GM21737 (cell line): ENCODE results near the gene SLC47A2.

Experiments
- ATAC-seq: cut with Tn5 transposase; IDR thresholded peaks from one replicate; pipeline ENCODE4 v1.9.1; 2021; ENCODE audit warnings: mild to moderate bottlenecking, moderate library complexity; ENCODE audit not compliant: unreplicated experiment

The SLC47A2 gene

DNA sequence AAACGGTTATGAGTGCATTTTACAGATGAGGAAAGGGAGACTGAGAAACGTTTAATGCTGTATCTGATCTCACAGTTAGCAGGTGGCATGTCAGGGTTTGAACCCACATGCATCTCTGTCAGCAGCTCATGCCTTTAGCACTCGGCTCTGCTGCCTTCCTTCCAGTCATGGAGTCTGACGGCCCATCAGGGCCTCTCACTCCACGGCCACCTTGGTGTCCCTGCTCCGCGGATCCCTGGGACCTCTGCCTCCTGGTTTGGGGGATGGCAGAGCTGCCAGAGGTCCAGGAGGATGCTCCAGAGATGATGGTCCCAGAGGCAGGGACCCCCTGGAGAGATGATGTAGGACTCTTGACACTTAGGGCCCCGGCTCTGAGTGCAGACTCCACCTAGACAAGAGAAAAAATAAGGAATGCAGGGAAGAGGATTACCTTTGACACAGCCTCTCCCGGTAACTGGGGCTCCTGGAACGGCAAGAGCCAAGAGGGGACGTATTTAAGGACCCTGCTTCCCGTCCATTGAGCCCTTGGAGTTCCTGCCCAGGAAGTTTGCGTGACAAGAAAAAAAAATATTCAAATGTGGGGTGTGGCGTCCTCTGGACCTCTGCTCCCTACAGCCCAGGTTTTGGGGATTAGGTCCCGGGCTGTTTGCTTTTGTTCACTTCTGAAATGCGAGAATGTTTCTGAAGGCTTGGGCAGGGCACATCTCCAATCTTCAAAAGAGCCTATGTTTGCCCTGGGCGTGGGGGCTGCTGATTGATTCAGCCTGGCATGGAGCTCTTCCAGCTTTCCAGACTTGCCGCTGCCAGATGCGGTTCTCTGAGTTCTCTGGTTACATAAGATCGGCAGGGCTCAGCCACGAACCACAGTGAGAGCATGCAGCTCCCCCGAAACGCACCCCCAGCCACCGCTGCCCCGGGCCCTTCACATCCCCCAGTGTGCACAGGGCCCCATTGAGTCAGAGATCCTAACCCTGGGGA, 31.7 kb upstream of the SLC47A2 start, which contains the start of gene ALDH3A1:
Gene ALDH3A1 (minus strand): TSS at position 470 of the 978 bp plus-strand sequence. CDS start 3,169 bp downstream, outside the sequence.
- ATAC-seq, result no peak

DNA sequence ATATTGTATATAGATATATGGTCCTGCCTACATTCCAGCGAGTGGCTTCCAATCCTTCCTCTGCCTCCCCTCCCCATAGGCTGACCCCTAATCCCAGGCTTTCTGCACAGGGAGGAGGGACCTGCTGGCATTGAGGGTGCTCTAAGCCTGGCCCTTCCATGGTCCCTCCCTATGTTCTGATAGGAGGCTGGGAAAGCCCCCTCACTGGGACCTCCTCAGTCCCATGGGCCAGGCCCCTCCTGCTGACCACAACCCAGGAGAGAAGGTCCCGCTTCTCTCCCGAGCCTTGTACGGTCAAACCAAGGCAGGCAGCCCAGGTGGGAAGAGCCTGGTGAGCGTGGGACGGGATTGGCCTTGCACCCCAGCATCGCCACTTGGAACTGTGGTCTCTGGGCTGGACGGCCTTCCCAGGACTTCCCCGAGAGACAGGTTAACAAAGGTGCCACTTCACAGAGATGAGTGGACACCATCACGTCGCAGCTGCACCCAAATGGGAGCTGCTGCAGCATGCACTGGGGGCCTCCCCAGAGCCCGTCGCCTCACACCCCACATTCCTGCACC, 30.9 kb upstream of the SLC47A2 start:
- no peak for ATAC-seq

DNA sequence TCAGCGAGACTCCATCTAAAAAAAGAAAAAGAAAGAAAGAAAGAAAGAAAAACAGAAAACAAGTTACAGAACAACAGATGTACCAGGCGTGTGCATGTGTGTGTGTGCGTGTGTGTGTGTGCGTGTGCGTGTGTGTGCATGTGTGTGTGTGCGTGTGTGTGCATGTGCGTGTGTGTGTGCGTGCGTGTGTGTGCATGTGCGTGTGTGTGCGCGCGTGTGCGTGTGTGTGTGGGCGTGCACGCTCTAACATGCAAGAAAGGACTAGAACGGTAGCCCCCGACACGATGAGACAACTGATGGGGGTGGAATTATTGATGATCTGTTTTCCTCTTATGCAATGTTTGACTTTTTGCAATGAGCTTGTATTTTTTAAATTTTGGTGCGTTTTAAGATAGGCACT, 30.1 kb upstream of the SLC47A2 start:
- ATAC-seq, result no peak

DNA sequence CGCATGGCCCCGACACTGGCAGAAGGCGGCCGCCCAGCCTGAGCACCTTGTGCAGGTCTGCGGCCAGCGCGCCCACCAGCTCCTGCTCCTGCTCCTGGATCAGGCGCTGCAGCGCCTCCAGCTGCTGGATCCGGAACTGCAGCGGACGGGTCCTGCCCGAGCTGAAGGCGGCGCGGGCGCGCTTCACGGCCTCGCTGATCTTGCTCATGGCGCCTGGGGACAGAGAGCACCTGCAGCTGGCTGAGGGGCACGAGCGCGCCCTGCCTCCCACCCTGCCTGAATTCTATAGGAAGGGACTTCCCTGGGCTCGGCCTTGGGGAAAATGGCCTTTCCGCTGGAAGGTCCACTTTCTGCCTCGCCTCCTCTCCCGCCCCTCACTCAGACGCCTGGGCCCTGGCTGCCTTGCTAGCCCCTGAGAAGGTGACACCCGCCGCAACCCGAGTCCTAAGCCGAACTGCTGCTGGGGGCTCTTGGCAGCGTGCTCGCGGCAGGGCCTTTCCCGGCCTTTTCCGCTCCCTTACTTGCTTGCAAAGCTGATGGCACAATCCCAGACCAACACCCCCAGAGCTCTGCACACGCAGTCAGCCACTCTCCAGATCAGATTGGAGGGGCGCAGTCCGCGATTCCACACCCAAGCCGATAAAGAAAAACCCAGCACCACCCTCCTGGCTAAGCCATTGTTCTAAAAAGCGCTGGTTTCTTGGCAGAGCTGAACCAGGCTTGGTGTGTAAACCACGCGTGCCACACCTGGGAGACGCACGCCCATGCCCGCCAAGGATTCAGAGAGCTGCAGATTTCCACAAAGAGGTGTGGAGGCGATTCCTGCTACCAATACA, 28.8 kb upstream of the SLC47A2 start:
- ATAC-seq, result peak; percentile 64

DNA sequence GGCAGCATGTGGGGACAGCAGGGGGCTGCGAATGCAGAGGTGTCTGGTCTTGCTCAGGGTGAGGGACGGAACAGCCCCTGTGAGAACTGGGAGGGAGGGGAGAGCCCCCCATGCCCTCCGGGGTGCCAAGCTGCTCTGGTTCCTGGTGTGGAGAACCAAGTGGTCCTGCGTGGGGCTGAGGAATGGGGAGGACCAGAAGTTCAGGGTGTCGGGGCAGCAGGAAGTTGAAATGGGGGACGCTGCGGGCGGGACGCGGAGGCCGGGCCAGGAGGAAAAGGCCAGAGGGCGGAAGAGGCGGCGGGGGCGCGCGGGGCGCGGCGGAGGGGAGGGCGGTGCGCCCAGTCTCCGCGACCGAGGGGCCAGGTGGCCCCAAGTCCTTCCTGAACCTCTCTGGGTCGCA, 28.1 kb upstream of the SLC47A2 start:
- no peak for ATAC-seq

DNA sequence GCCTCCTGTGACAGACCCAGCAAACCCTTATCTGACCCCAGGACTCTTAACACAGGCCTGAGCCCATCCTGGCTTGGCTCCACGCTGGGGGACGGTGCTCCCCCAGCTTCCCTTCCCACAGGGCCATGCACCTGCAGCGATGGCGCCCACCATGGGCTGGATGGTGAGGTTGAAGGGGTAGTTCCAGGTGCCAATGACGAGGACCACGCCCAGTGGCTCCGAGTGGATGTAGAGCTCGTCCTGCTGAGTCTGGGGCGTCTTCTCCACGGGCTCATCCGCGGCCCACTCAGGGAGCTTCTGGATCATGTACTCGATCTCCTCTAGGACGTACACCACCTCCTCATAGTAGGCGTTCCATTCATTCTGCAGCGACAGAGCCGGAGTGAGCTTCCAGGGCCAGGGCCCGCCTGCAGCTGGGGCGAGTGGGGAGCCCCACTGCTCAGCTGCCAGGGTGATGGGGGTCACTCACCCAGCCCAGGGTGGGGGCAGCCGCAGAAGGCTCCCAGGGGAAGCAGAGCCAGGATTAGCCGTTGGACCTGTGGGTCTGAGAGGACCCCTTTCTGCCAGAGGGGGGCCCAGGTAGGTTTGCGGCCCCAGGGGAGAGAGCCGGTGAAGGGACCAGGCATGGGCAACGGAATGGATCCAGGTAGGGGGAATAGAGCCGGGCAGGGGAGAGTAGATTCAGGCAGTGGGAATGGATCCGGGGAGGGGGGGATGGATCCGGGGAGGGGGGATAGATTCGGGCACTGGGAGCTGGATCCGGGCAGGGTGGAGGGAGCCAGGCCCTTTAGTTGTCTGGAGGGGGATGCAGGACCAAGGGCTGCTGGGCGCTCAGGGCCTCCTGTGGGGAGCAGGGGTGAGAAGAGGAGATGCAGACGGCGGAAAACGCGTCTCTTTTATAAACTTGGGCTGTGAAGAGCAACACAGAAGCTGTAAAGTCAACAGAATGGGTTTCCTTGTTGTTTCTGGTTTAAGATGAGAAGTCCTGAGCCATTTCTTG, 27.0 kb upstream of the SLC47A2 start:
- ATAC-seq, result no peak

DNA sequence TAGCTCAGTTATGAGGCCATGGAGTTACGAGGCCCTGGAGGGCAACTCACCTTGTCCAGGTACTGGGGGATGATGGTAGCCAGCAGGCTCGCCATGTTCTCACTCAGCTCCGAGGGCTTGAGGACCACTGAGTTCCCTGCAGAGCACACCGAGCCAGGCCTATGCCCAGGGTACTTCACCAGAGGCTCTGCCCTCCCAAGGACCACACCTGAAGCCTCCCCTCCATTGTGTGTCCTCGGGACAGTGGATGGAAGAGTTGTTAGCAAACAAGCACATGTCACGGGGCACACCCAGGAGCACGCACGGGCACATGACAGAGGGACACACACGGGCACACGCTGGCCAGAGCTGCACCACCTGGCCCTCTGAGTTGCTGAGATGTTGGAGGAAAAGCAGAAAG, 26.1 kb upstream of the SLC47A2 start:
- no peak for ATAC-seq

DNA sequence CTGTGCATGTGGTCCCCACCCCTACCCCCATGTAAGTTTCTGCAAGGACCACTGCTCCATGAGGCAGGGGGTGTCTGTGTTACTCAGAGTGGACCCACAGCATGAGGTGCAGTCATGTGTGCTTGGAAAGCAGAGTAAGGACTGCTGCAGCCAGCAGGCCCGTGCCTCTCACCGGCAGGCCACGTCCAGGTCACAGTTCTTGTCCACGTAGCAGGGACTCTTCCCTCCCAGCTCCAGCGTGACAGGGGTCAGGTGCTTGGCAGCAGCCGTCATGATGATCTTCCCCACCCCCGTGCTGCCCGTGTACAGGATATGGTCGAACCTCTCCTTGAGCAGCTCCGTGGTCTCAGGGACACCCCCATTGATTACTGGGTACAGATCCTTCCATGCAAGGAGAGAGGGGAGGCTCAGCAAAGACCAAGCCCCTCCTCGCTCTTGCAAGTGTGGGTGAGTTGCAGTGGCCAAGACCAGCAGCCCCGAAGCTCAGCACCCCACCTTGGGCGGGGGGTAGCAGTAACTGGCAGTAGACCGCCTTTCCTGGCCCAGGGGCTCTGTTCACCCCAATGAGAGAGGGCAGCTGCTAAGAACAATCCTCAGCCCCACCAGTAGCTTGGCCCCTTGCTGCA, 25.6 kb upstream of the SLC47A2 start:
- ATAC-seq, result no peak

DNA sequence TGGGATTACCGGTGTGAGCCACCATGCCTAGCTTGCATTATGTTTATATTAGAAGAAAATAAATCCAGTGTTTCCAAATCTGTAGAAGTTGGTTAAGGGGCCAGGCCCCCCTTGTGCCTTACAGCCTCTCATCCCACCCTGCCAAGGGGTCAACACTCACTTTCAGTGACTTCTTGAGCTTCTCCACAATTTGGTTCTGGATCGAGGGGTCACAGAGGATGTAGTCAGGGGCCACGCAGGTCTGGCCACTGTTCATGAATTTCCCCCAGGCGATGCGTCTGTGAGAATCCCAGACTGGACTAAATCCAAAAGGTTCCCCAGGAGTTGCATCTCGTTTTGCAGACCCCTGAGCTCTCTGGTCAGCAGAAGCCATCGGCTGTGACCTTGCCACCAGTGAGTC, 24.5 kb upstream of the SLC47A2 start:
- ATAC-seq, result no peak

DNA sequence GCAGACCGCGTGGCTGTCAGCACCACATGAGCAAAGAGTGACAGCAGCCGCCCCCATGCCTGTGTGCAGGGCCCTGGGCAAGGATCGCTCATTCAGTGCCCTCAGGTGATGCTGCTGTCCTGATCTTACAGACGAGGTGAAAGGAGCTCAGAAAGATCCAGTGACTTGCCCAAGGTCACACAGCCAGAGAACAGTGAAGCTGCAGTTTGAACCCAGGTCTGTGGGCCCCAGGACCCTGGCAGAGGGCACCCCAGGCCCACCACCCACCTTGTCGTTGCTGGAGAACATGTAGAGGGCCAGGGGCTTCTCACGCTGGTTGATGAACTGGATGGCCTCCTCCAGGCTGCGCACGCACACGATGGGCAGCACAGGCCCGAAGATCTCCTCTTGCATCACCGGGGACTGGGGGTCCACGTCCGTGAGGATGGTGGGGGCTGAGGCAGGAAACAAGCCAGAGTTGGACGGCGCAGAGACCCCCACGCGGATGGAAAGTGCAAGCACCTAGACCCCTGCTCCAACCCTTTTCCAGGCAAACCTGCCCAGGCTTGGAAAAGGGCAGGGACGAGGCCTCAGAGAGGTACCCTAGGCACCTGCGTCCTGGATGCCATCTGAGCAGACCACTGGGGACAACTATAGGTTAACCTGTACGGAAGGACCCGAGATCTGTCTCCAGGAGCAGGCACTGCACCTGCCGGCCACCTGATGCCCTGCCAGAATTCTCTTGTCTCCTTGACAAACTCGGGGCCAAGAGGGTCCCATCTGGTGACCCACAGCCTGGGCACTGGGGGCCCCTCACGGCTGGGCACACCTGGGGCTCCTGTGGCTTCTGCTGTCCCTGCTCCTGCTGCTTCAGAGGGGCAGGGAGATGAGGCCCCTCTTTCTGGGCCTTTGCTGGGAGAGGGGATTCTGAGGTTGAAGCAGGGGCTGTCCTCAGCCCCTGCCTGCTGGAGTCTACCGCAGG, 23.1 kb upstream of the SLC47A2 start:
- no peak for ATAC-seq

DNA sequence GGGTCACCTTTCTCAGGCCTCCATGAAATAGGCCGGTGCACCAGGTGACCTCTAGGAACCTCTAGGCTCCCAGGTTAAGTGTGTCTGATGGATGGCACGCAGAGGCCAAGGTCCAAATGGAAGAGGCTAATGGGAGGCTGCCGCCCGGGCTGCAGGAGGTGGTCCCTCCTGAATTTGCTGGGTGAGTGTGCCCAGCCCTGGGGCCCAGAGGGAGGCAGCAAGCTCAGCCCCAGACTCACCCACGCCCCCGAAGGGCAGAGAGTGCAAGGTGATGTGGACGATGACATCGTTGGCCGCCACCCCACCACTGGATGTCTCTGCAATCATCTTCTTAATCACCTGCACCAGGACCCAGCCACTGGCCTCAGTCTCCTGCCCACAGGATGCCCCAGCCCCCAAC, 22.4 kb upstream of the SLC47A2 start:
- no peak for ATAC-seq

DNA sequence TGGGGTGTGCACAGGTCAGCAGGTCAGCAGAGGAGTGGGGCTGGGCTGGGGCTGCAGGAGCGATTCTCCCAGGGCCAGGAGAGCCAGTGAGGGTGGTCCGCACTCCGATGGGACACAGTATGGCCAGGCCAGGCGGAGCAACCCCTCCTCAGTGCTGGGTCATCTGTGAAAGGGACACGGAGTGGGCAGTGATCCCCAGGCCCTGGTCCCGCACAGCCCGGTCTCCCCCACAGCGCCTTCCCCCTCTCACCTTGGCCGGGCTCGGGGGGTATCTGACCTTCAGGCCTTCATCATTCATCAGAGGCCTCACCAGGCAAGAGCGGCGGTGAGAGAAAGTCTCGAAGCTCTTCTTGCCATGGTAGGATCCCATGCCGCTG, 21.7 kb upstream of the SLC47A2 start:
- no peak for ATAC-seq

DNA sequence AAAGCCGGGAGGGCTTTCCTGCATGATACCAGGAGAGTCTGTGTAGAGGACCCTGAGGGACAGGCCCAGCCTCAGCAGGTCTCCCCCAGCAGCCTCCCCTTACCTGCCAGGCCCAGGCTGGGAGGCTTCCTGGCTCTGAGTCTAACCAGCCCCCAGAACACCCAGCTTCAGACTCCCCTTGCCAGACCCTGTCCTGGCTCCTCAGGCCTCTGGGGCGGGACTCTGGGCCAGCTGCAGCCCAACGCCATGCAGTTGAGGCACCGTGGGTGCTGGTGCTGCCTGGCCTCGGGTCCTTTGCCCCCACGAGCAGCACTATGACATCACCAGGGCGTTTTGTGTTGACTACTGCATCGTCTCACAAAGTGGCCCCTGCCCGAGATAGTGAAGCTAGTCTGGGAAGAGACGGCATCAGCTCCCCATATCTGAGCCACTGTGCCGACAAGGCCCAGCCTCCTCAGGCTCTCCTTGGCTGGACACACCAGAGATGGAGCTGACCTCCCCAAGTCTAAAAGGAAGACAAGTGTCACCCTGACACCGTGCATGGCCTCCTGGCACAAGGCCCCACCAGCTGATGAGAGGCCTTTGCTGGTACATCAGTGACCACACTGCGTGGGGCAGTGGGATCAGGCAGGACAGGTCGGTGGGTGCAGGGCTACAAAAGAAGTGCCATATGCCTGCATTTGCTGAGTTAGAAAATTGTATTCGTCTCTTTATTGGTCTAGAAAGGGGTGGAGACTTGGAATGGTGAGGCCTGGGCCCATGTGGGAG, 21.1 kb upstream of the SLC47A2 start:
- ATAC-seq, result no peak

DNA sequence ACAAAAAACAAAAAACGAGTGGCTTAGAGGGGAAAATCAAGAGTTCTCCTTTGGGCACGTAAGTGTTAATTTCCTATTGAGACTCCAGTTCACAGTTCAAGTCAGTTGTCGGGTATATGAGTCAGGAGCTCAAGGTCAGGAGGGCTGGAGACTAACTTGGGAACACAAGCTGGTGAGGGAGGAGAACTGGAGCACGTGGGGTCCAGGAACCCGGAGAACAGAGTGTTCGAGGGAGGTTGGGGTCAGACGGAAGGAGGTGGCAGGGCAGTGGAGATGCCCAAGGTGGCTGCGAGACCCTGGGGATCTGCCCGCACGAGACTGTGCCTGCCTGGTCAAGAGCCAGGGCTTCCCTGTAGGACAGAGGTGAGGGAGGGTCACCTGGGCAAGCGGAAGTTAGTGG, 19.7 kb upstream of the SLC47A2 start:
- ATAC-seq, result no peak

DNA sequence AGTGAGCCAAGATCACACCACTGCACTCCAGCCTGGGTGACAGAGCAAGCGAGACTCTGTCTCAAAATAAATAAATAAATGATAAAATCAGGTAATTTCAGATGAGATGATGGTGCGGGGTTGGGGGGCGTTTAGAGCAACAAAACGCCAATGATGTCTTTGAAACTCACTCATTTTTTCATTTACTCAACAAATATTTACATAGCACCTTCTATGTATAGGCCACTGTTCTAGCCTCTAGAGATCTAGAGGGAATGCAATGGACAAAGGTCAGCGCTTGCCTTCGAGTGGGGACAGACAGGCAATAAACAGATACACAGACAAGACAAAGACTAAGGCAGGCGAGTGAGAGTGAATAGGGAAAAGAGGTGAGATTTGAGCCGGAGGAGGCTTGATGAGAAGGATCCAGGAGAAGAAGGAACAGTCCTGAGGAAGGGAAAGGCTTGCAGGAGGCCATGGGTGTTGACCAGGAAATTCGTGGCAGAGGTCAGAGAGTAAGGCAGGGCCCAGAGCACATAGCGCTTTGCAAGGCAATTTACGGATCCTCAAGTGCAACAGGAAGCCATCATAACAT, 17.7 kb upstream of the SLC47A2 start:
- ATAC-seq, result no peak

DNA sequence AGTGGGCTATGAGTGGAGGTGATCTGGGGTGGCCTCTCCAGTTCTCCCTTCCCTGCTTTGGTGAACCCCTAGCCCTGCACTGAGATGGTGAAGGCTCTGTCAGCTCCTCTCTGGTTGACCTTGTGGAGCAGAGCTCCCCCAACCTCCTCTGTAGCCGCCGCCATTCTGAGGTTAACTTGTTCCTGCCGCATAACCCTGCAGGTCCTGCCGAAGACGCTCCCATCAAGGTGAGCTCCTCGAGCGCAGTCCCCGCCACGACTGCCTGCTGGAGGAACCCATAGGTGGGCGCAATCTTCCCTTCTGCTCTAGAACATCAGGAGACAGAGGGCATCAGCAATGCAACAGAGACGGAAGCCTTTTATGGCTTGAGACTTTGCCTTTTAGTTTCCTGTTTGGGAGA, 15.2 kb upstream of the SLC47A2 start:
- no peak for ATAC-seq

DNA sequence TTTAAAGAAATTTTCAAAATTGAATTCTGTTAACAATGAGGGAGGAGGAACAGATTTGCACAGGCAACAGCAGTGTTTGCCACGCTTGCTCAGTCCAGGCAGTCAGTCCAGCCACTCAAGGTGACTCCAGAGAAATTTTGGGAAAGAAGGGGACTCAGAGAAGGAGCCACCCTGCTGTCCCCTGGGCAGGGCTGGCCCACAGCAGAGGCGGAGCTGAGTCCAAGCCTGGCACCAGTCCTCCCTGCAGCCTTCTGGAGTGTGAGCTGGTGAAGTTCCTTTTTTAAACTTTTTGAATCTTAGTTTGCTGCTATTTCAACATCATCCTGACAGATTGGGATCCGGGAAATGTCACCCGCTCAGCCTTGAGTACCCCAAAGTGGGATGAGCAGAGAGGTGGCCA, 14.5 kb upstream of the SLC47A2 start:
- ATAC-seq, result no peak

DNA sequence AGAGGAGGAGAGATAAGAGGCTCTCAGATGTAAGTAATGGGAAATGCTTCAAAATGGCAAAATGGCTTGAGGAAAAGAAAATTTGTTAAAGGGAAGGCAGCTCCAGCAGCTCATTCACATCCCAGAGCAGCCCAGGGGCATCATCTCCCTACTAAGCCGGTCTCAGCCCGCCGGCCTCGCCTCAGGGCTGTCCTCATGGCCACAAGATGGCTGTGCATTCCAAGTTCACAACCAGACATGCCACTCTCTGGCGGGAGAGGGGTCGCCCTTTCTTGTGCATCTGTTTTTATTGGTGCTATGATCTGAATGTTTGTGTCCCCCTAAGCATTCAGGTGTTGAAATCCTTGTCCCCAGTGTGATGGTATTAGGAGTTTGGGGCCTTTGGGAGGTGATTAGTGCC, 13.5 kb upstream of the SLC47A2 start:
- no peak for ATAC-seq
